HuH-7.5 (cell line): ENCODE results near the gene GALNT11.

Source experiments
- DNase-seq: peaks from one replicate; pipeline ENCODE4 v3.0.0; 2011; ENCODE audit warnings: low spot score

The GALNT11 gene

DNA sequence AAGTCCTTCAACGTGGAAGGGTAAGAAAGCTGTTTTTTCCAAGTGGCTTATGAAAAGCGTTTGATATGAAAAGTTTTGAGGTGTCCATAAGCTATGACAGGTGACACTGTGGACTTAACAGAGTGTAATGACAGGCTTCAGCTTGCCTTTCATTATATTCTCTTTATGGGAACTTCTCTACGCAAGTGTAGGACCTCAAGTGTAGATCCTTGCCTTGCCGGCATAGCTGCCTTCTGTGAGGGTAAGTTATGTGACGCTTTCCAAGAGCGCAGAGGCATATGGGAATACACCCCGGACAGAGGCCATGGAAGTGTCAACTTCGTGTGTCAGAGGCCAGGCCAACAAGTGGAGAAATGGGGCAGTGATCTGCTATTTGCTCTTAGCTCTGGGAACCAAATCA lies 91.9 kb downstream of the GALNT11 start:
- no peak for DNase-seq

- no peak for DNase-seq
Observed at GRCh38 chr7:152120210-152120609, 94.7 kb downstream of the GALNT11 start.

GRCh38 chr7:152120776-152121175 lies 95.3 kb downstream of the GALNT11 start:
- DNase-seq = no peak

- no peak for DNase-seq
Observed at GRCh38 chr7:152121432-152121831, 96.0 kb downstream of the GALNT11 start.

- DNase-seq = no peak
Observed at GRCh38 chr7:152122540-152122939, 97.1 kb downstream of the GALNT11 start.

DNA sequence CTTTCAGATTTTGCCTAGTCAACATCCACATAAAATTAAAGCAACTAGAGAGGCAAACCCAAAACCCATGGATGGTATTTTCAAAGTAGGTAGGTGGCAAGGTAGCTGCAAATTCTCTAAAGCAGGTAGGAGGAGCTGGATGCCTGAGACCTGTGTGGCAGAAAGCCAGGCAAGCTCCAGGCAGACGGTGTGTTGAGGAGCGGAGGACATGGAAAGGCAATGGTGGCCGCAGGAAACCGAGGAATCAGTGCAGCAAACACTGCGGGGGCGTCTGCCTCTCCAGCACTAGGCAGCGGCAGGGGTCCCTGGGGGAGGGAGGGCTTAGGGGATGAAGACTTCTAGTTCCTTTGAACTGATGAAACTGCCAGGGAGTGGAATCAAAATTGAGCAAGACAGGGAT lies 101.3 kb downstream of the GALNT11 start:
- no peak for DNase-seq

DNA sequence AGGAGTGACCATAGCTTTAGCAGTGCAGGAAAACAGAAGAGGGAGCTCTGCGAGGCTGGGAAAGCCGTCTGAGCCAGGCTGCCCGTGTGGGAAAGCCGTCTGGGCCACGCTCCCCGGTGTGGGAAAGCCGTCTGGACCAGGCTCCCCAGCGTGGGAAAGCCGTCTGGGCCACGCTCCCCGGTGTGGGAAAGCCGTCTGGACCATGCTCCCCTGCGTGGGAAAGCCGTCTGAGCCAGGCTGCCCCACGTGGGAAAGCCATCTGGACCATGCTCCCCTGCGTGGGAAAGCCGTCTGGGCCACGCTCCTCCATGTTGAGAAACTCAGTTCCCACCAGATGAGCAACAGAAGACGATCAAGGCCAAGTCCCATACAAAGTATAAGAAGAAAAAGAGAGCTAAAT lies 101.8 kb downstream of the GALNT11 start:
- no peak for DNase-seq

GRCh38 chr7:152128252-152128651 lies 102.8 kb downstream of the GALNT11 start:
- no peak for DNase-seq

DNA sequence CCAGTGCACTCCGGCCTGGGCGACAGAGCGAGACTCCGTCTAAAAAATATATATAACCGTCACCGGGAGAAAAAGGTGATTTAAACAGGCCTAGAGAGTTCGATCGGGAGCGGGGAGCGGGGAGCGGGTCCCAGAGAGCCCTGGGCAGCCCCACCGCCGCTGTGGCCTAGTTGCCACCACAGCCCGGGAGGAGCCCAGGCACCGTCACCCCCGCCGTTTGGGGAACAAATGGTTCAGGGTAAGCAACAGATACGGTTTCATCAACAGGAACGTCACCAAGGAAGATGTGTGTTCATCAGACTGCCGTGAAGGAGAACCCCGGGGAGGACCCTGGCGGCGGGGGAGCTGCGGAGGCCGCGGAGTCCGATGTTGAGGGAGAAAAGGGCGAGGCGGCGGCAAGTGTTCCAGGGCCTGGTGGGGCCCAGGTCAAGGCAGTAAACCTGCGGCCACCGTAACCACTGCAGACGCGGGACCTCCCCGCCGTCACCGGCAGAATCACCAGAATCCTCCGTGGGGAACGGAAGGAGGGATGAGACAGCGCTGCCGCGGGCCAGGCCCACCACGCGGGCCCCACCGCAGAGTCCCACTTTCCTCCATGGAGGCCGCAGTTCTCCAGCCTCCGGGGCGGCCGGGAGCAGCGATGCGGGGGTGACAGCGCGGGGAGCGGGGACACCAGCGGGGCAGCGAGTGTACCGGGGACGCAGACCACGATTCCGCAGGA lies 103.4 kb downstream of the GALNT11 start:
- DNase-seq = no peak

- DNase-seq = no peak
Observed at GRCh38 chr7:152129682-152130081, 104.2 kb downstream of the GALNT11 start.

GRCh38 chr7:152130658-152131590 lies 105.5 kb downstream of the GALNT11 start:
- DNase-seq = no peak

- DNase-seq = no peak
Observed at GRCh38 chr7:152131981-152132494, 106.6 kb downstream of the GALNT11 start.

DNA sequence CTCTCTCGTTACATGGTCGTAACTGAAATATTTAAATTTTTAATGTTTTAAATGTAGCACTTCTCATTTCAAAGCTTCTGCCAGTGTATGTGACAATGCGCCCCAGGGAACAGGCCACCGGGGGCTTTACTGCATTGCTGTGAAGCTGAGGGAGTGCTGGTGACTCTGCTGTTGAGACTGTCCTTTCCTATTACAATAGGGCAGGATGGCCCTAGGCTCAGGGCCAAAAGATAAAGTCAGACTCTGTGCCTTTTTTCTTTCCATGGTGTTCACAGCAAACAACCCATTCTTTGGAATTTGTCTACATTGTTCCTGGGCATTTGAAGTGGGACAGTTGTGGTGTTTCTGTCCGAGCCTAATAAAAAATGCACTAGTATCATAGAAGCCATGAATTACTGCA lies 107.3 kb downstream of the GALNT11 start:
- no peak for DNase-seq

DNA sequence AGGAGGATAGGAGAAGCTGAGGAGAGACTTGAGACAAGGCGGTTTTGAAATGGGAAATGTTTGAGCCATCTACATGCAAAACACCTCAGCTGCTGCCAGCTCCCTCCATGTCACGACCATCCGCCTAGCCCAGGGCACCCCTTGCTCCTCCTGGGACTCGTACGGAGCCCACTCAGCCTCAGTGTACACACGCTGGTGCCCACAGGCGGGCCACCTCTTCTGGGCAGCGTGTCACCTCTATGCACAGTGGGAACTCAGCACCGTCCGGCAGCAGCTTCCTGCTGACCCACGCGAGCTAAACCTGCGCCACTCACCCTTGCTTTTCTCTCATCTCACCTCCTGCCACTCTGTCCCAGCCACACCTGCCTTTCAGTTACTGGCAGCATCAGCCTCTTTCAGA lies 108.3 kb downstream of the GALNT11 start:
- DNase-seq = no peak

- no peak for DNase-seq
Observed at GRCh38 chr7:152136686-152137085, 111.2 kb downstream of the GALNT11 start.

GRCh38 chr7:152137476-152138025 lies 112.1 kb downstream of the GALNT11 start:
- DNase-seq = no peak

- DNase-seq = no peak
Observed at GRCh38 chr7:152140067-152140466, 114.6 kb downstream of the GALNT11 start.

- DNase-seq = no peak
Observed at GRCh38 chr7:152140560-152140959, 115.1 kb downstream of the GALNT11 start.

GRCh38 chr7:152142976-152143595 lies 117.6 kb downstream of the GALNT11 start:
- no peak for DNase-seq

GRCh38 chr7:152144557-152145245 lies 119.2 kb downstream of the GALNT11 start:
- no peak for DNase-seq

DNA sequence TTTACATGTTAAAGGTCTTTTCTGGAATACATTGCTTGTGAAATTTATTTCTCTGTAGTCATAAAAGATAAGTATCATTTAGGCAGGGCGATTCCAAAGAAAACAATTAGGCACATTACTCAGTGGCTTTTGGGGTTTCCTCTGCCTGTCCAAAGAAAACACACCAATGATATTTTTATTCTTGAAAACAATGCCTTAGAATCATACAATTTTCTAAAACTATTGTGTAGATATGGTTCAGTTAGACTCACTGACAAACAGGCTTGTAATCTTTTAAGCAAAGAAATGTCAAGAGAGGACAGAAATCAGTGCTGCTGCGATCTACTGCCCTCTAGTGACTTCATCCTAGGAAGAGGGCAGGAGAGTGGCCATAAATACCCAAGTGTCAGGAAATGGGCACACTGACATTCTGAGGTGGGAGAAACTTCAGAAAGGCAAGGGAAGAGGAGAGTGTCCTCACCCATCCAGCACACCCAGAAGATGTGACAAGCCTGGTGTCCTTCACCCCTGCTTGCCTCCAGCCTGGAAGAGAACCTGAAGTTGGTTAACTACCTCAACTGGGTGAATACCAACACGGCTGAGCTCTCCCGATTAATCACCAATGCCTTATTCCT lies 120.5 kb downstream of the GALNT11 start:
- DNase-seq = peak; percentile 34
